GM21786 (cell line): ENCODE data around the gene TRAF1.

Experiments used
- ATAC-seq: cut with Tn5 transposase; IDR thresholded peaks from one replicate; pipeline ENCODE4 v1.9.1; 2021; ENCODE audit not compliant: unreplicated experiment

TRAF1 gene

GRCh38 chr9:120941046-120941770 lies 14.6 kb upstream of the TRAF1 start:
- no peak for ATAC-seq

DNA sequence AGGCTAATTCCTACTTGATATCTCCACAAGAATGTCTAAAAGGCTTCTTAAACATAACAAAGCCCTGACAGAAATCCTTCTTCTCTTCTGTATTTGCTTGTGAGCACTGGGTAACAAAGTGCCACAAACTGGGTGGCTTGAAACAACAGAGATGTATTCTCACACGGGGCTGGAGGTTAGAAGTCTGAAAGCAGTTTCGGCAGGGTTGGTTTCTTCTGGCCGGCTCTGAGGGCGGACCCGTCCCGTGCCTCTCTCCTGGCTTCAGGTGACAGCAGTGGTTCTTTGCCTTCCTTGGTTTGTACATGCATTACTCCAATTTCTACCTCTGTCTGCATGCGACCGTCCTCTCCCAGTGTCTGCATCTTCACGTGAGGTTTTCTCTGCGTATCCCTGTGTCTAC lies 14.0 kb upstream of the TRAF1 start:
- no peak for ATAC-seq

DNA sequence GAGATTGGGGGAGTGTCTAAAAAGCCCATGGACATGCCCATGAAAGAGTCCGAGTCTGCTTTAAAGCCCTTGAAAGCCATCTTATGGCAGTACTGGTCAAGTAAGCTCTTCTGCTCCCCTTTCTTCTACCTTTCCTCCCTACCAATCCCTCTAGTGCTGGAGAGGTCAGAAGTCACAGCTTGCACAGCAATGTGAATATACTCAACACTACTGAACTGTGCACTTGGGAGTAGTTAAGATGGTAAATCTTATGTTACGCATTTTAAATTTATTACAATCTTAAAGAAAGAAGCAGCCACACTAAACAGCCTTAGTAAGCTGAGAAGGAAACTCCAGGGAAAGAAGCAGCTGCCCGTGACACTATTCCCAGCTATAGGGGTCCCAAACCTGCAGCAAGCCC lies 12.3 kb upstream of the TRAF1 start:
- no peak for ATAC-seq

GRCh38 chr9:120937596-120937995 lies 11.0 kb upstream of the TRAF1 start:
- ATAC-seq, result no peak

GRCh38 chr9:120937127-120937526 lies 10.5 kb upstream of the TRAF1 start:
- no peak for ATAC-seq

DNA sequence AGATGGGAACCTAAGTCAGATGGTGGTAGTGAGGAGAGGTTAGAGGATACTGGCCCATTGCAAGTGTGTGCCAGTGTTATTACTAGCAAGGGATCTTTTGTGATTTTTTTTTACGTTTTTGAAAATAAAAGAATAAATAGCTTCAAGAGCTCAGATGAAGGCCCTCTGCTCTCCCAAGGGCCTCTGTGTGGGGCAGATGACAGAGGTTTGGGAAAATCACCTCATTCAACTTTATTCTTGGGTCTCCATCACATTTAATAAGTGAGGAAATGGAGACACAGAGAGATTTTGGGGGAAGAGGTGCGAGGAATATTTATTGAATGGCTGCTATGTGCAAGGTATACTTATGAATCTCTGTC lies 10.1 kb upstream of the TRAF1 start:
- no peak for ATAC-seq

DNA sequence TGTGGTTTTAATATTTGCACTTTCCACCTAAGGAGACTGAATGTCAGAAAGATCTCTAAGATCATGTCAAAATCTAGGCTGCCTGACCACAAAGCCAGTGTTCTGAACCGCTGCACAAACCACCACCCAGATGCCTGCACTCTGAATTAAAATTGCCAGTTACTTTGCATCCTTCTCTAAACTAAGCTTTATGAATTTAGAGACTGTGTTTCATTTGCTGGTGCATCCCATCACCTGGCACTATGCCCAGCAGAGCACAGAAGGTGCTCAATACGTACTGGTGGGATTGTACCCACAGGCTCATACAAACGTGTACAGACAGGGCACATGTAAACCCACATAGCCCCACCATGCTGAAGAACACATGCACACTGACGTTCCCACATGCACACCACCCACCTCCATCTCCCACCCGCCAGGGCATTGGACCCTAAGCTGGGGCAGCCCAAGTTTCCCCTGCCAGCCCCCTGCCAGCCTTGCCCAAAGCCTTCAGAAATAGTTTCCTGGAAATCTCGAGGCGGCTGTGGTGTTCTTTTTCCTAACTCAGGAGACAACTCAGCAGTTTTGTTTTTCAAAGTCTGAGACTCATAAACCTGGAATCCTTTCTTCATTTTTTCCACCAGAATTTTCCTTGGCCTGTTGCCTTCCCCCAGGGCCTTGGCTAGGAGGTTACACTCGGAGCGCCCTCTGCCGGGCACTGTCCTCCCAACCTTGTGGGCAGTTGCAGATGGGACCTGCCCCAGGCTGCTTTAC lies 9.6 kb upstream of the TRAF1 start:
- peak; percentile 39 for ATAC-seq

GRCh38 chr9:120935383-120935857 lies 8.8 kb upstream of the TRAF1 start:
- ATAC-seq, result peak; percentile 22

DNA sequence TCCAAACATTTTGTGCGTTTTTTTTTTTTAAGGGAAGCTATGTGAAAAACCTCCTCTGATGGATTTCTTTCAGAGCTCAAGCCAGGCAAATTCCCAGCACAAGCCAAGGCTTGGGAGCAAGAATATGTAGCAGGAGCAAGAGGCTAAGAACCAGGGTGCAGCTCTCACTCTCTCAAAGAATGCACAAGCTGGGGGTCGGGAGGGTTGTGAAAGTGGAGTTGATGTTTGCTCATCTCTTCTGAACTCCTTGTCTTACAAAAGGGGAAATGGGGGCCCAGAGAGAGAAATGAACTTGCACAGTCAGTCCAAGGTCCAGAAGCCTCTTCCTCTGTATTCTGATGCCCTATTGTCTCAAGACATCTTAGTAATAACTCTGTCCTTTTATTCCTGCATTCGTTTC lies 7.7 kb upstream of the TRAF1 start:
- ATAC-seq, result no peak

GRCh38 chr9:120933310-120934055 lies 6.9 kb upstream of the TRAF1 start:
- ATAC-seq, result no peak

GRCh38 chr9:120932086-120932823 lies 5.7 kb upstream of the TRAF1 start:
- ATAC-seq, result no peak

DNA sequence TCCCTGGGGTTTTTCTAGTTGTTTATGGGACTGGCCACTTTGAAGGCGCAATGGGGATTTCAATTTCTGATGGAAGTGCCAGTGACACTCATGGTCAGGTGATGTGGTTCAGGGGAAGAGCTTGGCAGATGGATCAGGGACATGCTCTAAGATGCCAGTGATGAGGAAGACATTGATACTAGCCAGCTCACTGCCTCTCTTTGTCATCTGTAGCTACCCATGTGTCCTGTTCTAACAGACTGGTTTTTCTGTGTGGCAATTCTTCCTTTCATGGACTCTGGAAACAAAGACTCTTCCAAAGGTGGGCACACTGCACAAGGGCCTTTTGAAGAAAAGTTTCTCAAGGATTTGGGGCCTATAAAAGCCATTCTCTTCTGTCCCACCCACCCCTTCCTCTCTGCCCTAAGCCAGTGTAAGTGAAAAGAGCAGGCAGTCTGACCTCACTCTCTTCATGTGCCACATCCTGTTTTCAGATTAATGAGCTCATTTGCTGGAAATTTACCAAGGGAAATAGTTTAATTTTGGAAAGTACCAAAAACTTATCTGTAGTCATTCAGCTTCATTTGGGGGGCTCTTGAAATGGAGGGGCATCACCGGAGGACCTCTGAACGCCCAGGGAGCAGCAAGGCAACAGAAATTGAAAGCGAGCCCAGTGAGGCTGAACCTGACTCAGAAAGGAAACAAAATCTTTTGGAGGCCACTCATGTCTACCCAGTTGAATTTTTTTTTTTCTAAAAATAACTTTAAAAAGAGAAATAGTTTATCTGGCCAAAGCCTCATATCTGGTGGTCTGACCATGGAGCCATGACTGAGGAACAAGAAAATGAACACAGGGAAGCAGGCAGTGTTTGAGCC lies 4.9 kb upstream of the TRAF1 start:
- ATAC-seq, result peak; percentile 40

DNA sequence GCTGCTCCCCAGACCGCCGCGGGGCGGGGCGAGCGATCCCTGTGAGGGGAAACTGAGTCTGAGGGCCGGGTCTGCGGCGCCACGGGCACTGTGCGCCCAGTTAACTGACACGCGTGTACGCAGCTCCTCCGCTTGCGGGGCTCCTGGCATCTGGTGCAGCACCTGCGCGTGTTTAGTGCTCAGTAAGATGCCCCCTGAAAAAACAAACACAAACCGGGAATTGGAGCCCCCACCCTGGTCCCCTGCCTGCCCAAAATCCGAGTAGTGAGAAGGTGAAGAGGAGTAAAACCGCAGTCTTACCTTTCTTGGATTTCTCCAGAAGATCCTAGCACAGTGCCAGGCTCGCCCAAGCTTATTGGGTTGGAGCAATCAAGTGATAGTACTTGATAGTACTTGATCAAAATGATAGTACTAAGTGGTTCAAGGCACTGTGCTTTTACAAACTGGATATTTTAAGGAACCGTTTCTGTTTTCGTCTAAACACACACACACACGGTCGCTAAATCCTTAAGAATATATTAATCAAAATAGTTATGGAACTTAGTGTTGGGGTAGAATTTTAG lies 2.7 kb upstream of the TRAF1 start:
- no peak for ATAC-seq

DNA sequence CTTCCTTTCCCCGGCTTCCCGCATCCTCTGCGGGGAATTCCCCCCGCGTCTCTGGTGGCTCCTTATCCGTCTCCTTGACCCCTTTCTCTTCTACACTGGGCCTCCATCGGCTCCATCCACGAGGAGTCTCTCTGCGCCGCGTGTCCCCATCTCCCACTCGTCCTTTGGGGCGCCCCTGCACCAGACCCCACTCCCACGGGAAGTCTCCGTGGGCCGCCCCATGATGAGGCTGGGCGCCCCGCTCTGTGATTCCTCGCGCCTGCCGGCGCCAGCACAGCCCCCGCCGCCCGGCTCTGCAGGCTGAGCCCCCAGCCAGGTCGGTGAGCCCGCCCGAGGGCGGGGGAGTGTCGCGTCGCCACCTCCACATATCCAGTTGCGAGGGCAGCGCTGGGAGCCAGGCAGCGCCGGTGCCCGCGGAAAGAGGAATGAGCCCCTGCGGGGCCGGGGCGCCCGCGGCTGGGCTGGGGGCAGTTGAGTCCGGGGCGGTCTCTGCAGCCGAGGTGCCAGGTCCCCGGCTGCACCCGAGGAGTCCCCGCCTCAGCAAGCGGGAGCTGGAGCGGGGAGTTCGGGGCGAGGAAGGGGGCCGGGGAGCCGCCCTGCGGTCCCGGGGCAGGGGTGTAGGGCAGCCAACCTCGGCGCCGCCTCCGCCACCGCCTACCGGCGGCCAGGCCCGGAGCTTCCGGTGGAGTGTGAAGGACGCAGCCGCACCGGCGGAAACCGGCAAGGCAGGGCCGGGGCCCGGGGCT lies 2.1 kb upstream of the TRAF1 start:
- no peak for ATAC-seq

- no peak for ATAC-seq
Observed at GRCh38 chr9:120928015-120928482, 1.5 kb upstream of the TRAF1 start.

- ATAC-seq, result no peak
Observed at GRCh38 chr9:120927269-120928014, 846 bp upstream of the TRAF1 start.

DNA sequence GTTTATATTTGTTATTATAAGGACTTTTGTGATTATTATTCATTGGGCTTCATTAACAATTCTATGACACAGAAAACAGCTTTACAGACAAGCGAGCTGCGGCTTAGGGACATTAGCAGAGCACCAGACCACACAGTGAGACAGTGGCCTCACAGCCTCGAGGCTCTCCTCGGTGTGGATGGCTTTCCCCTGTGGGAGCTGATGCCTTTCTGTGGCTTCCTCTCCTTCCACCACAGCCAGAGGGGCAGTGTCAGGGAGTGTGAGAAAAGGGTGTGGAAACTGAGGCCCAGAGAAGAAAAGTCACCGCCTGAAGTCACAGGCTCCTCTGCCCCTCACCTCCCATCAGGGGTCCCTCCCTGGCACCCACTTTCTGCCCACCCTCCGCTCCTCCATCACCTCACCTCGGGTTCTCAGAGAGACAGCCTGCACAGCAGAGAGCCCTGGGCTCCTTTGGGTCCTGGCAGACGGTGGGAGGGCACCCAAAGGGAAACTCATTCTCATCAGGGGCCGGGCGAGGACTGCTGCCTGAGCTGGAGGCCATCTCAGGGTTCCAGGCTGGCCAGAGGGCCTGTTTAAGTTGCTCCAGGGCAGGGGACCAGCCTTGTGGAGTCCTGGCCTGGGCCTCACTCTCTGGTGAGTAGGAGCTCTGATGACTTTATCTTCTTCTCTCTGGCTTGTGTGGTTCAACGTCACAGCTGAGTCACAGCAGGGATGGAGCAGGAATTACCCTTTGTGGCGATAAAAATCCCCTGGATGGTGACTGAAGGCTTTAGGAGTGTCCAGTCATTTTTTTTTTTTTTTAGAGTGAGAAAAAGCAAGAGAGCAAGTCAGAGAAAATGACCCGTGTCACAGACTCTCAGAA lies 830 bp downstream of the TRAF1 start:
- peak; percentile 34 for ATAC-seq
